Breast epithelium (tissue), 4 donors: ENCODE data around the gene FAM120A. TPM values are rescaled to one million over a fixed set of nuclear protein-coding genes. Genes with fewer than 3 reads are reported as not detected.

Source experiments
- DNase-seq, 2 donors: peaks; one replicate each; pipeline ENCODE4 v3.0.0-alpha.2; 2019; ENCODE audit warnings: low spot score in 2 of 2
- H3K27ac ChIP-seq, 2 donors: fragments of 200-600 bp; sonication (generic) in 1 of 2; one replicate each; pipeline ENCODE4 v1.5.1; 2016 to 2019; ENCODE audit warnings: mild to moderate bottlenecking in 1 of 2
- H3K27me3 ChIP-seq, 2 donors: fragments of 200-600 bp; sonication (generic) in 1 of 2; one replicate each; pipeline versions ENCODE4 v1.5.1 to v1.6.0; 2017 to 2019; ENCODE audit warnings: control low read depth in 1 of 2, mild to moderate bottlenecking in 1 of 2
- H3K36me3 ChIP-seq: fragments of 200-600 bp; one replicate; pipeline ENCODE4 v1.5.1; 2019
- H3K4me1 ChIP-seq, 2 donors: fragments of 200-600 bp; sonication (generic); one replicate each; pipeline ENCODE4 v1.5.1; 2016 to 2019; ENCODE audit warnings: control low read depth in 1 of 2
- H3K4me3 ChIP-seq, 3 donors: fragments of 200-600 bp; sonication (generic); 1 replicate in 2 of 3; 2 replicates in 1 of 3; pipeline ENCODE4 v1.5.1; 2016 to 2019; ENCODE audit warnings: mild to moderate bottlenecking in 3 of 3, moderate library complexity in 2 of 3
- H3K9me3 ChIP-seq, 2 donors: fragments of 200-600 bp; sonication (generic) in 1 of 2; one replicate each; pipeline ENCODE4 v1.5.1; 2016 to 2019; ENCODE audit warnings: control low read depth in 1 of 2
- CTCF ChIP-seq, 3 donors: fragments of 450-650 bp; IDR thresholded peaks; one replicate each; pipeline ENCODE4 v1.5.1; 2016 to 2017; ENCODE audit warnings: antibody characterized with exemption in 3 of 3, mild to moderate bottlenecking in 3 of 3, moderate library complexity in 3 of 3
- POLR2A ChIP-seq: fragments of 450-650 bp; IDR thresholded peaks from one replicate; pipeline ENCODE4 v1.6.1; 2016; ENCODE audit warnings: antibody characterized with exemption, mild to moderate bottlenecking, moderate library complexity
- POLR2AphosphoS5 ChIP-seq, 3 donors: sonication (generic); formaldehyde crosslinking; IDR thresholded peaks; one replicate each; pipeline ENCODE4 v1.6.1; 2017; ENCODE audit warnings: antibody characterized with exemption in 3 of 3
- intact Hi-C: fragments of 100-400 bp; cut with DNase I; formaldehyde crosslinking; loops from one replicate; pipeline ENCODE4 v1.15.1; 2023; ENCODE audit warnings: low total_unique reads
- total RNA-seq, 3 donors: library from RNA; depleted of rRNA; stranded (reverse); fragments of >200 nt; gene quantifications; one replicate each; pipeline ENCODE4 v1.1.0, GENCODE V29; 2016

FAM120A gene
- total RNA-seq, 3 donors from 2014 or later: 71.0 to 103 (median 89.6) TPM

GRCh38 chr9:93513606-93514005 is 62.1 kb downstream of the FAM120A start:
- H3K27me3 ChIP-seq: no peaks in the 10 kb centered on the region
- TF ChIP-seq POLR2A (no peak), CTCF (IDR thresholded peaks at IDR 0.05) (no peak), POLR2AphosphoS5 (IDR thresholded peaks at IDR 0.05) (no peak)
- H3K36me3 ChIP-seq: no peaks in the 10 kb centered on the region
- intact Hi-C loops: no loop called here
- no peak overlapping the region for H3K4me3 ChIP-seq
- no peak for DNase-seq
- H3K4me1 ChIP-seq: no peaks in the 10 kb centered on the region
- no peaks in the 10 kb centered on the region for H3K9me3 ChIP-seq
- no peak overlapping the region for H3K27ac ChIP-seq

GRCh38 chr9:93517331-93517730 is 65.8 kb downstream of the FAM120A start:
- Histone ChIP-seq H3K27ac (no peak overlapping the region), H3K36me3 (no peaks in the 10 kb centered on the region), H3K4me3 (no peak overlapping the region), H3K27me3 (no peaks in the 10 kb centered on the region), H3K4me1 (no peaks in the 10 kb centered on the region), H3K9me3 (no peaks in the 10 kb centered on the region)
- intact Hi-C loops: no loop called here
- no peak for DNase-seq
- TF ChIP-seq POLR2AphosphoS5 (IDR thresholded peaks at IDR 0.05) (no peak), POLR2A (no peak), CTCF (IDR thresholded peaks at IDR 0.05) (no peak)

- TF ChIP-seq POLR2A: no peak
- Histone ChIP-seq H3K4me3 (no peak overlapping the region), H3K27me3 (no peaks in the 10 kb centered on the region), H3K27ac (no peak overlapping the region), H3K36me3 (no peaks in the 10 kb centered on the region), H3K4me1 (no peaks in the 10 kb centered on the region), H3K9me3 (no peaks in the 10 kb centered on the region)
- DNase-seq: no peak
- intact Hi-C loops: no loop called here
Measured at GRCh38 chr9:93520523-93520922, 69.0 kb downstream of the FAM120A start.

GRCh38 chr9:93522736-93523135 is 71.3 kb downstream of the FAM120A start:
- no peaks in the 10 kb centered on the region for H3K36me3 ChIP-seq
- TF ChIP-seq POLR2AphosphoS5 (IDR thresholded peaks at IDR 0.05): no peak
- TF ChIP-seq CTCF (IDR thresholded peaks at IDR 0.05): no peak
- no peak for TF ChIP-seq POLR2A

GRCh38 chr9:93523518-93524144 is 72.1 kb downstream of the FAM120A start:
- no peaks in the 10 kb centered on the region for H3K9me3 ChIP-seq
- DNase-seq: no peak
- no peaks in the 10 kb centered on the region for H3K27me3 ChIP-seq
- H3K4me3 ChIP-seq: no peak overlapping the region
- H3K36me3 ChIP-seq: no peaks in the 10 kb centered on the region
- no peak overlapping the region for H3K27ac ChIP-seq
- no peaks in the 10 kb centered on the region for H3K4me1 ChIP-seq
- intact Hi-C loops: no loop called here
- no peak for TF ChIP-seq CTCF (IDR thresholded peaks at IDR 0.05)
- no peak for TF ChIP-seq POLR2AphosphoS5 (IDR thresholded peaks at IDR 0.05)
- no peak for TF ChIP-seq POLR2A

More at GRCh38 chr9:93522736-93523135, 71.3 kb downstream of the FAM120A start:
- H3K9me3 ChIP-seq: no peaks in the 10 kb centered on the region
- no peaks in the 10 kb centered on the region for H3K4me1 ChIP-seq
- H3K4me3 ChIP-seq: no peak overlapping the region
- no peaks in the 10 kb centered on the region for H3K27me3 ChIP-seq
- no peak overlapping the region for H3K27ac ChIP-seq
- intact Hi-C loops: no loop called here
- no peak for DNase-seq
